Memory B cell (primary cell): Measurements from ENCODE around the gene NBDY.

Experiments used
- ATAC-seq: fragments of 150-1000 bp; cut with Tn5 transposase; 2 replicates; pipeline ENCODE4 v1.10.0; 2021; ENCODE audit warnings: low read depth, mild to moderate bottlenecking, moderate library complexity
- DNase-seq, 2 donors: peaks; one replicate each; pipeline ENCODE4 v3.0.0; 2022; ENCODE audit warnings: low spot score in 2 of 2
- H3K27ac Mint-ChIP-seq: one replicate; pipeline ENCODE4 v1.8.0; 2022; ENCODE audit warnings: mild to moderate bottlenecking, moderate library complexity, mixed read lengths
- H3K27me3 Mint-ChIP-seq: one replicate; pipeline ENCODE4 v1.8.0; 2022; ENCODE audit warnings: mixed read lengths
- H3K36me3 Mint-ChIP-seq: one replicate; pipeline ENCODE4 v1.8.0; 2022; ENCODE audit warnings: mild to moderate bottlenecking, mixed read lengths
- H3K4me1 Mint-ChIP-seq: one replicate; pipeline ENCODE4 v1.8.0; 2022; ENCODE audit warnings: mixed read lengths
- H3K4me3 Mint-ChIP-seq: one replicate; pipeline ENCODE4 v1.8.0; 2022; ENCODE audit warnings: mild to moderate bottlenecking, moderate library complexity, mixed read lengths
- H3K9me3 Mint-ChIP-seq: one replicate; pipeline ENCODE4 v1.8.0; 2022; ENCODE audit warnings: mixed read lengths

NBDY gene

DNA sequence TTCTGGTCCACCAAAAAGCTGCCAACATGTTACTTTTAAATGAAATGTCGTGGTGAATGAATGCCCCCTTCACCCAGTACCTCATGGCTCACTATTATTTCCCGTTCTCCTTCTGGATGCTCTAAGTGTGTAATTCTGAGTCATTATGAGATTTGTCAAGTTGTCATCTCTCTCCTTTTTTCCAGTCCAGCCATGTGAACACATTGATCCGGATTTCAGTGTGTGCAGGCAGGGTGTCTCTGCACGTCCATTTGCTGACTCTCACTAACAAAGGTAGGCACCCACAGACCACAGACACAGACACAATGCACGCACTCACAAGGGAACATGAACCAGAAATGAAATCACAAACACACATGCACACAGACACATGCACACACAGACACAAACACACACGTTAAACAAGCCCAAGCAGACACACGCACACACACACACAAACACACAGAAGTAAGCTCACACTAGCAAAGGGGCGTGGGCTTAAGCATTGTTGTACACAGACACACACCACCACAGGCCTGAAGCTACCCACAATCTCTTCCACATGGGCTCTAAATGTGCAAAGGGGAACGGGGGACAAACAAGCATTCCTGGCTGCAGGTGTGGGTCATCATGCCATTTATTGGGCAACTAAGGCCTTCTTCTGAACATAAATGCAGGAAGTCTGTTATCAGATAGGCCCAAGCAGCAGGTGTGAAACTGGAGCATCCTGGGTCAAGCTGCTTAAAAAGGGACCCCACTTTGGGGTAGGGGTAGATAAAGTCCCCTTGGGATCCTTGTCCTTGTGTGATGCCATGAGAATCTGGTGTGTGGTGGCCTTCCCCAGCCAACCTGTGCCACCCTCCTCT is 58.1 kb downstream of the NBDY start:
- Mint-ChIP-seq H3K27ac (peak overlapping the region; percentile 82), H3K4me1 (peaks cover 34% of the 10 kb centered on the region), H3K36me3 (peaks cover 12% of the 10 kb centered on the region), H3K4me3 (no peak overlapping the region), H3K9me3 (no peaks in the 10 kb centered on the region), H3K27me3 (no peaks in the 10 kb centered on the region)
- no peak for ATAC-seq
- no peak for DNase-seq

DNA sequence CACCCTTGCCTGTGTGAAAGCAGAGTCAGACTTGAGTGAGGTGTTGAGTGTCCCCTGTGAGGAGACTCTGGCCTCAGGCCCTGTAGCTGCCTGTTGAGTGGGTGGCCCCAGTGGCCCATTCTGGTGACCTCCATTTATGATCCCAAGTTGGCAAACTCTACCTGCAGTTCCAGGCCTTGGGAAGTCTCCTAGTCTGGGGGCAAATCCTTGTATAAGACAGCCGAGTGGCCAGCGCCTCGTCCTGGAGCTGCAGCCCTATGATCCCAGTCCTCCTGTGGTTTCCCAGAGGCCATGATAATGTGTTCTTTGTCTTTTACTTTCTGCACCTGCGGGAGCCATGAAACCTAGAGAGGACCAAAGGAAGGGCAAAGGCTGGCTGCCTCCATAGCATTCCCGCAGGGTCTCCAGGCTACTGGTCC is 58.7 kb downstream of the NBDY start:
- Mint-ChIP-seq H3K36me3 (peaks cover 10% of the 10 kb centered on the region), H3K27me3 (no peaks in the 10 kb centered on the region), H3K9me3 (no peaks in the 10 kb centered on the region), H3K27ac (no peak overlapping the region), H3K4me3 (no peak overlapping the region), H3K4me1 (peaks cover 32% of the 10 kb centered on the region)
- DNase-seq, result no peak
- ATAC-seq, result no peak

GRCh38 chrX:56788229-56788628 is 59.2 kb downstream of the NBDY start:
- H3K4me1 Mint-ChIP-seq, result peaks cover 30% of the 10 kb centered on the region
- no peak overlapping the region for H3K4me3 Mint-ChIP-seq
- H3K27ac Mint-ChIP-seq, result no peak overlapping the region
- H3K36me3 Mint-ChIP-seq, result peaks cover 10% of the 10 kb centered on the region
- no peaks in the 10 kb centered on the region for H3K9me3 Mint-ChIP-seq
- ATAC-seq, result no peak
- H3K27me3 Mint-ChIP-seq, result no peaks in the 10 kb centered on the region
- no peak for DNase-seq

GRCh38 chrX:56788717-56789122 is 59.7 kb downstream of the NBDY start:
- no peak for ATAC-seq
- DNase-seq, result no peak
- Mint-ChIP-seq H3K27me3 (no peaks in the 10 kb centered on the region), H3K4me1 (peaks cover 30% of the 10 kb centered on the region), H3K9me3 (no peaks in the 10 kb centered on the region), H3K27ac (no peak overlapping the region), H3K4me3 (no peak overlapping the region), H3K36me3 (peaks cover 10% of the 10 kb centered on the region)

GRCh38 chrX:56789518-56790070 is 60.6 kb downstream of the NBDY start:
- H3K27ac Mint-ChIP-seq, result no peak overlapping the region

GRCh38 chrX:56790778-56791177 is 61.7 kb downstream of the NBDY start:
- H3K9me3 Mint-ChIP-seq, result no peaks in the 10 kb centered on the region

More at GRCh38 chrX:56789518-56790070, 60.6 kb downstream of the NBDY start:
- Mint-ChIP-seq H3K4me1 (peaks cover 32% of the 10 kb centered on the region), H3K4me3 (no peak overlapping the region), H3K36me3 (peaks cover 10% of the 10 kb centered on the region), H3K27me3 (no peaks in the 10 kb centered on the region), H3K9me3 (no peaks in the 10 kb centered on the region)
- ATAC-seq (no peak), DNase-seq (no peak)

DNA sequence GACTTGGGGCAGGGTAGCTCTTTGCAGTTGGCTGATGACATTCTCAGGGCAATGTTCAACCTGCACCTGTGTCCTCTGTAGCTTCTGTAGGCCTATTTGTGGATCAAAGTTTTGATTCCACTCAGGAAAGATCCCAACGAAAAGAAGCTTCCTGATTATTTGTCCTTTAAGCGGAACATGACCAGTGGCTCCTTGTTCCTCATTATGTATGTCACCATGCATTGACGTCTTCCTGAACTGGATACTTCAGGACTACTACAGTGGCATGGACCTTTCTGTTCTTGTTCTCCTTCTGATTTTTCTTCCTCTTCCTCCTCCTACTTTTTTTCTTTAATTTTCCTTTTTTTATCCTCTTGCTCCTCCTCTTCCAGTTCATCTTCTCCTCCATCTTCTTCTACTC is 62.4 kb downstream of the NBDY start:
- H3K4me3 Mint-ChIP-seq, result no peak overlapping the region
- no peak for DNase-seq
- H3K27me3 Mint-ChIP-seq, result no peaks in the 10 kb centered on the region
- peaks cover 33% of the 10 kb centered on the region for H3K4me1 Mint-ChIP-seq
- H3K9me3 Mint-ChIP-seq, result no peaks in the 10 kb centered on the region
- peaks cover 14% of the 10 kb centered on the region for H3K36me3 Mint-ChIP-seq
- no peak for ATAC-seq
- peak overlapping the region; percentile 48 for H3K27ac Mint-ChIP-seq

More at GRCh38 chrX:56790778-56791177, 61.7 kb downstream of the NBDY start:
- Mint-ChIP-seq H3K4me3 (no peak overlapping the region), H3K36me3 (peaks cover 10% of the 10 kb centered on the region), H3K27me3 (no peaks in the 10 kb centered on the region), H3K4me1 (peaks cover 32% of the 10 kb centered on the region), H3K27ac (peak overlapping the region; percentile 48)
- ATAC-seq (no peak), DNase-seq (no peak)

DNA sequence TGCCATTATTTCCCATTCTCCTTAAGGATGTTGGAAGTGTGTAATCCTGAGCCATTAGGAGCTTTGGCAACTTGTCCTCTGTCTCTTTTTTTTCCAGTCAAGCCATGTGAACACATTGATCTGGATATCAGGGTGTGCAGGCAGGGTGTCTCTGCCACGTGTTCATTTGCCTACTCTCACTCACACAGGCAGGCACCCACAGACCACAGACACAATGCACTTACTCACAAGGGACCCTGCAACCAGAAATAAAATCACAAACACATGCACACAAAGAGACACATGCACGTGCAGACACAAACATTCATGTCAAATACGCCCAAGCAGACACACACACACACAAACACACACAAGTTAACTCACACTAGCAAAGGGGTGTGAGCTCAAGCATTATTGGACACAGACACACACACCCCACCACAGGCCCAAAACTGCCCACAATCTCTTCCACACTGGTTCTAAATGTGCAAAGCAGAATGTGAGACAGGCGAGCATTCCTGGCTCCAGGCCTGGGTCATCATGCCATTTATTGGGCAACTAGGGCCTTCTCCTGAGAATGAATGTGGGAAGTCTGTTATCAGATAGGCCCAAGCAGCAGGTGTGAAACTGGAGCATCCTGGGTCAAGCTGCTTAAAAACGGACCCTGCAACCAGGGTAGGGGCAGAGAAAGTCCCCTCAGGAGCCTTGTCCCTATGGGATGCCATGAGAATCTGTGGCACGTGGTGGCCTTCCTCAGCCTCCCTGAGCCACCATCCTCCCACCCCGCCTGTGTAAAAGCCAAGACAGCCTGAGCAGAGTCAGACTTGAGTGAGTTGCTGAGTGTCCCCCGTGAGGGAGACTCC is 63.4 kb downstream of the NBDY start:
- H3K4me1 Mint-ChIP-seq, result peaks cover 32% of the 10 kb centered on the region
- peak overlapping the region; percentile 6 for H3K4me3 Mint-ChIP-seq
- no peaks in the 10 kb centered on the region for H3K9me3 Mint-ChIP-seq
- H3K27me3 Mint-ChIP-seq, result no peaks in the 10 kb centered on the region
- peaks cover 13% of the 10 kb centered on the region for H3K36me3 Mint-ChIP-seq
- ATAC-seq (no peak), DNase-seq (no peak)
- H3K27ac Mint-ChIP-seq, result peak overlapping the region; percentile 48

DNA sequence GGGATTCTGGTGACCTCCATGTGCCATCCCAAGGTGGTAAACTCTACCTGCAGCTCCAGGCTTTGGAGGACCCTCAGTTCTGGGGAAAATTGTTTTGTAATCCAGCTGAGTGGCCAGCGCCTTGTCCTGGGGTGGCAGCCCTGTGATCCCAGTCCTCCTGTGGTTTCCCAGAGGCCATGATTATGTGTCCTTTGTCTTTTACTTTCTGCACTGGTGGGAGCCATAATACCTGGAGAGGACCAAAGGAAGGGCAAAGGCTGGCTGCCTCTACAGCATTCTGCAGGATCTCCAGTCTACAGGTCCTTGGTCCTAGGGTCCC is 64.0 kb downstream of the NBDY start:
- no peak overlapping the region for H3K27ac Mint-ChIP-seq
- ATAC-seq (no peak), DNase-seq (no peak)
- H3K4me3 Mint-ChIP-seq, result no peak overlapping the region
- H3K4me1 Mint-ChIP-seq, result peaks cover 36% of the 10 kb centered on the region
- no peaks in the 10 kb centered on the region for H3K27me3 Mint-ChIP-seq
- no peaks in the 10 kb centered on the region for H3K9me3 Mint-ChIP-seq
- H3K36me3 Mint-ChIP-seq, result peaks cover 13% of the 10 kb centered on the region

DNA sequence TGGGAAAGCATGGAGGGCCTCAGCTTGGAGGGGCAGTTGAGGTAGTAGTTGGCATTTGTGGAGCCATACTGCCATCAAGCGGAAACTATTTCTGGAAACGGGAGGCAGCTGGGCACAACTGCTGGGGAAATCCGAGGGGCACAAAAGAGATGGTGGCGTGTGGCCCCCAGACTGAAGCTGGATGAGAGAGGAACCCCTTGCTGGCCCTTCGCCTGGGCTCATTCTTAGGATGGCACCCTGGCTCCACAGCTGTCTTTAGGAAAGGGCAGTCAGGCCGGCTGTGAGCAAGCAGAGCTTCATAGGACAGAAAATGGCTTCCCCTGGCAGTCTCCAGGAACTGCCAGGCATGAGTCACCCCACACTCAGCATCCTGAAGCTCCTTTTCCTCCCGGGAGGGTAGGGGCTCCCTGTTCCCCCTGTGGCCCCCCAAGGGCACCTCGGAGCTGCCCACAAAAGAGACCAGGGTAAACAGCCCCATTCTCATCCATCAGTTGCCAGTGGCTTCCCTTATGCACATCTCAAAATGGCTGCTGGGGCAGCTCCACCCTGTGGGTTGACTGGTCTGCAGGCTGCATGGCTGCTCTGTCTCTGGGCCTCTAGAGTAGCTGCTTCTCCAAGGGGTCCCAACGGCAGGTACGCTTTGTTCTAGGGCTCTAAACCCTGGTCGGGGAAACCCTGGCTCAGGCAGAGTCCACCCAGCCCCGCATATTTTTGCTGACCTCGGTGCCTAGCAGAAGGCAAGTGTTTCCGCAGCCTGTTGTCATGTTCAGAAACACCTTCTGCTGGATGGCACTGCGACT is 64.7 kb downstream of the NBDY start:
- no peaks in the 10 kb centered on the region for H3K9me3 Mint-ChIP-seq
- ATAC-seq (no peak), DNase-seq (no peak)
- H3K36me3 Mint-ChIP-seq, result peaks cover 13% of the 10 kb centered on the region
- H3K27ac Mint-ChIP-seq, result peak overlapping the region; percentile 35
- H3K4me1 Mint-ChIP-seq, result peaks cover 36% of the 10 kb centered on the region
- H3K27me3 Mint-ChIP-seq, result no peaks in the 10 kb centered on the region
- H3K4me3 Mint-ChIP-seq, result no peak overlapping the region

GRCh38 chrX:56794404-56795230 is 65.6 kb downstream of the NBDY start:
- H3K9me3 Mint-ChIP-seq, result no peaks in the 10 kb centered on the region
- no peak overlapping the region for H3K4me3 Mint-ChIP-seq
- ATAC-seq (no peak), DNase-seq (peak in 1 of 2 donors; percentile 2)
- peak overlapping the region; percentile 35 for H3K27ac Mint-ChIP-seq
- no peaks in the 10 kb centered on the region for H3K27me3 Mint-ChIP-seq
- H3K36me3 Mint-ChIP-seq, result peaks cover 13% of the 10 kb centered on the region
- peaks cover 38% of the 10 kb centered on the region for H3K4me1 Mint-ChIP-seq

DNA sequence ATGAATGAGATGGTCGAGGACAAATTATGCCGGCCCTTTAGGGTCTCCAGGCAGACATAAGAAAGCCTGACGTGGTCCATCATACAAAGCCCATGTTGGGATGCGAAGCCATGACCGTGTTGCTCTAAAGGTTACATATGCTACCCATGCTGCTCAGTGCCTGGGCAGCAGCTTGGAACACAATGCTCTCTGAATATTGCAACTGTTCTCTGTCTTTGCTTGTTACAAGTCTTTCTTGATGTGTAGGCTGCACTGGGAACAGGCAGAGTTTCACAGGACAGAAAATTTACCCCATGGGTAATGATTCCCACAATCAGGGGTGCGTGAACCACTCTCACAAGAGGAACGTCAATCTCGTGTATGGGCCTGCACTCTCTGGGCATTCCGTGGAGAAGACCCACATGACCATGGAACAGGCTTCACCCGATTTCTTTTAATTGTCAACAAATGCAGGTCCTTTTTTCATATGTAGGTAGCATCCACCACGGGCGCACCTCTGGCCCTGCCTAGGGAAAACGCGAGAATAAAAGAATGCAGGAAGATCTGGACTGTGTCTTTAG is 66.3 kb downstream of the NBDY start:
- Mint-ChIP-seq H3K4me3 (no peak overlapping the region), H3K9me3 (no peaks in the 10 kb centered on the region), H3K36me3 (peaks cover 12% of the 10 kb centered on the region), H3K27ac (no peak overlapping the region), H3K27me3 (no peaks in the 10 kb centered on the region), H3K4me1 (peaks cover 43% of the 10 kb centered on the region)
- DNase-seq (peak in 1 of 2 donors; percentile 5), ATAC-seq (no peak)
